ENCODE results near the gene CLK2. TPM values are rescaled to one million over a fixed set of nuclear protein-coding genes. Genes with fewer than 3 reads are reported as not detected.

CLK2 gene
- total and polyA plus RNA-seq, 2 of the 13 experiments (the other 11 are each of a cell fraction or from before 2014, with no cell fraction given), result 20.1 to 73.5 TPM

GRCh38 chr1:155227261-155228095 is 45.8 kb downstream of the CLK2 start (continued):
- 0 out of 2 replicates have a peak, but pooled peaks have one; percentile 12 for TF ChIP-seq ARID5B (CRISPR knock-in tag; IDR thresholded peaks at IDR 0.05)
- no peak for TF ChIP-seq SOX6 (IDR thresholded peaks at IDR 0.05)
- TF ChIP-seq SOX6 (CRISPR knock-in tag; IDR thresholded peaks at IDR 0.05), result peak; percentile 25; the same call in 1 of the 2 replicates
- no peak for TF ChIP-seq ZNF564 (CRISPR knock-in tag; IDR thresholded peaks at IDR 0.05)
- TF ChIP-seq ZSCAN9 (CRISPR knock-in tag; IDR thresholded peaks at IDR 0.05; ENCODE audit: borderline replicate concordance), result 0 out of 2 replicates have a peak, but pooled peaks have one; percentile 18
- peak; percentile 40; the same call in 1 of the 2 replicates for TF ChIP-seq ZFY (CRISPR knock-in tag; IDR thresholded peaks at IDR 0.05)
- 0 out of 2 replicates have a peak, but pooled peaks have one; percentile 48 for TF ChIP-seq ZNF235 (CRISPR knock-in tag; IDR thresholded peaks at IDR 0.05; ENCODE audit: borderline replicate concordance)
- TF ChIP-seq NFE2L2 (IDR thresholded peaks at IDR 0.05; ENCODE audit: low read length), result no peak
- TF ChIP-seq HHEX (CRISPR knock-in tag; IDR thresholded peaks at IDR 0.05), result no peak
- peak; percentile 88 for TF ChIP-seq E2F5 (CRISPR knock-in tag; conservative IDR thresholded peaks at IDR 0.05)
- no peak for TF ChIP-seq ZNF713 (CRISPR knock-in tag; IDR thresholded peaks at IDR 0.05)
- TF ChIP-seq CBFB (CRISPR knock-in tag; IDR thresholded peaks at IDR 0.05), result 0 out of 2 replicates have a peak, but pooled peaks have one; percentile 10
- peak; percentile 23 to 36; a peak in 1 of 4 replicates for TF ChIP-seq HMGXB4 (CRISPR knock-in tag; IDR thresholded peaks at IDR 0.05; ENCODE audit: borderline replicate concordance in 1 of 2, low read depth in 1 of 2)
- no peak for TF ChIP-seq FUBP1 (CRISPR knock-in tag; IDR thresholded peaks at IDR 0.05; ENCODE audit: borderline replicate concordance)
- TF ChIP-seq ZNF670 (CRISPR knock-in tag; IDR thresholded peaks at IDR 0.05; ENCODE audit: borderline replicate concordance), result 0 out of 2 replicates have a peak, but pooled peaks have one; percentile 19
- TF ChIP-seq TFE3 (CRISPR knock-in tag; IDR thresholded peaks at IDR 0.05), result no peak
- 0 out of 2 replicates have a peak, but pooled peaks have one; percentile 6 for TF ChIP-seq FOSL2 (CRISPR knock-in tag; IDR thresholded peaks at IDR 0.05)

Data from HepG2 (cell line).